ENCODE data around the gene PAFAH2. TPM values are rescaled to one million over a fixed set of nuclear protein-coding genes. Genes with fewer than 3 reads are reported as not detected.

PAFAH2 gene
- polyA plus RNA-seq, 5 donors: 11.6 to 14.1 (median 12.3) TPM

Other genes with a start within 250 kb of the PAFAH2 start
- gene SELENON, start 197.9 kb downstream of the PAFAH2 start, polyA plus RNA-seq (ENCODE audit: insufficient read depth in 1 of 5, insufficient read length in 5 of 5, low replicate concordance in 1 of 5): 100 to 1,000 TPM in 2 of 5 donors, 10 to 100 TPM in 3; 73.7 to 110 (median 88.6) TPM
- 10 to 100 TPM; 71.4 to 89.1 (median 77.6) TPM for gene MTFR1L, start 178.1 kb downstream of the PAFAH2 start, polyA plus RNA-seq (ENCODE audit: insufficient read depth in 1 of 5, insufficient read length in 5 of 5, low replicate concordance in 1 of 5)
- 1 to 10 TPM; 1.9 to 3.3 (median 2.4) TPM for gene AUNIP, start 138.6 kb downstream of the PAFAH2 start, polyA plus RNA-seq (ENCODE audit: insufficient read depth in 1 of 5, insufficient read length in 5 of 5, low replicate concordance in 1 of 5)
- gene PAQR7, start 122.4 kb downstream of the PAFAH2 start, polyA plus RNA-seq (ENCODE audit: insufficient read depth in 1 of 5, insufficient read length in 5 of 5, low replicate concordance in 1 of 5): 10 to 100 TPM; 13.8 to 21.2 (median 19.3) TPM
- 1,000 to 10,000 TPM in 3 of 5 donors, 100 to 1,000 TPM in 2; 799 to 1,532 (median 1,016) TPM for gene STMN1, start 91.6 kb downstream of the PAFAH2 start, polyA plus RNA-seq (ENCODE audit: insufficient read depth in 1 of 5, insufficient read length in 5 of 5, low replicate concordance in 1 of 5)
- 1 to 10 TPM in 1 of 5 donors, under 1 TPM in 4; 0.49 to 1.5 (median 0.51) TPM for gene EXTL1, start 23.7 kb upstream of the PAFAH2 start, polyA plus RNA-seq (ENCODE audit: insufficient read depth in 1 of 5, insufficient read length in 5 of 5, low replicate concordance in 1 of 5)
- gene SLC30A2, start 48.1 kb upstream of the PAFAH2 start, polyA plus RNA-seq (ENCODE audit: insufficient read depth in 1 of 5, insufficient read length in 5 of 5, low replicate concordance in 1 of 5): under 1 TPM; 0.17 to 0.49 (median 0.20) TPM
- gene TRIM63, start 69.6 kb upstream of the PAFAH2 start, polyA plus RNA-seq (ENCODE audit: insufficient read depth in 1 of 5, insufficient read length in 5 of 5, low replicate concordance in 1 of 5): 1 to 10 TPM in 2 of 5 donors, under 1 TPM in 2, not detected in 1; 0.15 to 2.1 (median 1.3) TPM
- 10 to 100 TPM; 17.2 to 26.9 (median 24.0) TPM for gene PDIK1L, start 113.8 kb upstream of the PAFAH2 start, polyA plus RNA-seq (ENCODE audit: insufficient read depth in 1 of 5, insufficient read length in 5 of 5, low replicate concordance in 1 of 5)
- gene FAM110D, start 161.0 kb upstream of the PAFAH2 start, polyA plus RNA-seq (ENCODE audit: insufficient read depth in 1 of 5, insufficient read length in 5 of 5, low replicate concordance in 1 of 5): 1 to 10 TPM; 1.2 to 2.0 (median 1.6) TPM
- gene C1orf232, start 170.9 kb upstream of the PAFAH2 start, polyA plus RNA-seq (ENCODE audit: insufficient read depth in 1 of 5, insufficient read length in 5 of 5, low replicate concordance in 1 of 5): not detected
- 10 to 100 TPM in 3 of 5 donors, 1 to 10 TPM in 2; 8.1 to 23.0 (median 14.2) TPM for gene ZNF593, start 171.8 kb upstream of the PAFAH2 start, polyA plus RNA-seq (ENCODE audit: insufficient read depth in 1 of 5, insufficient read length in 5 of 5, low replicate concordance in 1 of 5)
- 1 to 10 TPM in 4 of 5 donors, under 1 TPM in 1; 0.75 to 2.0 (median 1.2) TPM for gene ZNF593OS, start 173.8 kb upstream of the PAFAH2 start, polyA plus RNA-seq (ENCODE audit: insufficient read depth in 1 of 5, insufficient read length in 5 of 5, low replicate concordance in 1 of 5)
- gene CNKSR1, start 179.4 kb upstream of the PAFAH2 start, polyA plus RNA-seq (ENCODE audit: insufficient read depth in 1 of 5, insufficient read length in 5 of 5, low replicate concordance in 1 of 5): 10 to 100 TPM; 15.2 to 25.9 (median 24.0) TPM
- under 1 TPM in 1 of 5 donors, not detected in 4; 0.08 TPM for gene CATSPER4, start 192.5 kb upstream of the PAFAH2 start, polyA plus RNA-seq (ENCODE audit: insufficient read depth in 1 of 5, insufficient read length in 5 of 5, low replicate concordance in 1 of 5)
- gene CEP85, start 236.1 kb upstream of the PAFAH2 start, polyA plus RNA-seq (ENCODE audit: insufficient read depth in 1 of 5, insufficient read length in 5 of 5, low replicate concordance in 1 of 5): 10 to 100 TPM; 20.0 to 26.4 (median 21.9) TPM

Measured in right lung (tissue), 5 donors.